Hippocampal formation (tissue), 2 donors: ENCODE measurements around the gene THBS1.

Source experiments
- DNase-seq, 2 donors: peaks; one replicate each; lab custom pipeline; 2025; lab: John Stamatoyannopoulos, UW

Gene THBS1

DNA sequence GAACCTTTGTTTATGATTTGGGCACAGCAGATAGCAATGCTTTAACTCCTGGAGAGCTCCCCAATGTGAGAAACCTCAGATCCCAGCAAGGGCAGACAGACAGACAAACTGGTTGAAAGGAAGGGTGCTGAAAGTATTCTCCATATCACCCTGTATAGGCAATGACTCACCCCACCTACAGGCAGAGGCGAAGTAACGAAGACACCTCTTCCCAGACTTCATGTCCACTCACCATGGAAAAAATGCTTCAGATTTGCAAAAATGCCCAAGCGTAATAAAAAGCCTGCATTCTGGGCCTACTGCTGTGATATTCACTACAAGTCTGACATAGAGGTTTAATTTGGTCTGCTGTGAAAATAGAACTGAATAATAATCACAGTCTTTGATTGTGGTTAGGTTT is 50.5 kb downstream of the THBS1 start:
- no peak for DNase-seq

DNA sequence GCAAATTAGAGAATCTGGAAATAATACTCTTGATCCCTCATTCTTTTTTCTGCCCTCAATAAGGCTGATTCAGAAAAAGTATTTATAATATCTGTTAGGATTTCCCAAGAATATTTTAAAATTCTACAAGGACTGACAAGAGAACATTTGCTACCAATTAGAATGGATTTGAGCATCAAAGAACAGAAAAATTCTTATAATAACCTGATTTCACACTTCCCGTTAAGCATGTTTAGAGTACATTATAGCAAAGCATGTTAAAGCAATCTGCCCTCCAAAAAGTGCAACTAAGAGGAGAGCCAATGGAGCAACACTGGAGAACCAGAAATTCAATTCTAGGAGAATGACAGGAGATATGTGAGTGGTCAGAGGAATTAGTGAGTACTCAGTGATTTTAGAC is 57.2 kb downstream of the THBS1 start:
- DNase-seq: no peak

DNA sequence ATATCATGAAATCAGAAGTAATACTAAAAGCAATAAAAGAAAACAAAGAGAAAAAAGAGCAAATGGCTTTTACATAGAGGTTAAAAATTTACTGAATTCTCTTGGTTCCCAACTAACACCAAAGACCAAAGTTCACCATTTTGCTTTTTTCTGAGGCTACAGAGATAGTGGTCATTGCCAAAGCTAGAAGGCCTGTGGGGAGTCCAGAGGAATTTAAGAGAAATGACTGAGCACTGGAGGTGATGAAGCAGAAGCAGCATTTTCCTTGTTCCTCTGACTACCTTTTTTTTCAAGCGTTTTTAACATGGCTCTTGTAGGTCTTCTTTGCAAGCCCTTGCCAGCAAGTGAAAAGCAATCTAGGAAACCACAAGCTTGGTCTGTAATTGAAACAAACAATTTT is 58.2 kb downstream of the THBS1 start:
- DNase-seq: no peak

DNA sequence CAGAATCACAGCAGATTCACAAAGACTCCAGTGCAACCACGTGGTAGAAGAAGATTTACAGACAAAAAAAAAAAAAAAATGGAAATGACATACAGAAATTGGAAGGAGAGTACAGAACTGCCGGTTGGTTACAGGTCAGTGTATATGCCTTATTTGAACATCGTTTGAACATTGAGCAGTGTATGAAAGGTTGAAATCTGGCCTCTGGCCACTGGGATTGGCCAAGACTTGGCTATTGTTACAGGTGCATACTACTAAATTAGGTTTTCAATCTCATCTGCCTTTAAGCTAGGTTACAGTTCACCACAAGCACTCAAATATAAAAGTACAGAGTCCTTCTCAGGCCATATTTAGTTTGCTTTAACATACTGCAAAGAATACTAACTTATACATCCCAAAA is 59.8 kb downstream of the THBS1 start:
- no peak for DNase-seq

DNA sequence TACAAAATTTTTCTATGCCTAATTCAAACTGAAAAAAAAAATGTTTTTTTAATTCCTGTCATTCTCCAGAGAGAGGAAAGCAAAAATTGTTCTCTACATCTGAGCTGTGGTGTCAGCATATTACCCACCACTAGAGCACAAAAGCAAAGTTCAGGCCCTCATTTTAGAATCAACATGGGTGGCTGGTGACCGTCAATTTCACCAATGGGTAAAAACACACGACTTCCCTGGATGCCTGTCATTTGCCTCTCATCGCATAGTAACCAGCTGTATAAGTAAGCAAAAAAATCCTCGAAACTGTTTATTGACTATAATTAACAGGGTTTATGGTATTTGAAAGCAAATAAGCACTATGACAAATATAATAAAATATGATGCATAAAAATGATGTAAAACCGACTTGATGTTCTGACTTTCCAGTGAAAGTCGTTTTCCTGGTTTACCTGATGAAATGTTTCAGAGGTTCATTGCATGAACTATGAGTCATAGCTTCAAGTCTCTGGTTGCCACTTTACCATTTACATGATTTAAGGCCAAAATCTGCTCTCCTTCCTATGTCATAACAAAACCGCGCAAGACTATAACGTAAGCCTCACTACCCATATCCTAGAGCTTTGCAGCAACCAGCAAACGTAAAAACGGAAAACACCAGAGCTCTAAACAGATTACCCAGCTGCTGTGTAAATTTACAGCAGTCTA is 60.5 kb downstream of the THBS1 start:
- no peak for DNase-seq

DNA sequence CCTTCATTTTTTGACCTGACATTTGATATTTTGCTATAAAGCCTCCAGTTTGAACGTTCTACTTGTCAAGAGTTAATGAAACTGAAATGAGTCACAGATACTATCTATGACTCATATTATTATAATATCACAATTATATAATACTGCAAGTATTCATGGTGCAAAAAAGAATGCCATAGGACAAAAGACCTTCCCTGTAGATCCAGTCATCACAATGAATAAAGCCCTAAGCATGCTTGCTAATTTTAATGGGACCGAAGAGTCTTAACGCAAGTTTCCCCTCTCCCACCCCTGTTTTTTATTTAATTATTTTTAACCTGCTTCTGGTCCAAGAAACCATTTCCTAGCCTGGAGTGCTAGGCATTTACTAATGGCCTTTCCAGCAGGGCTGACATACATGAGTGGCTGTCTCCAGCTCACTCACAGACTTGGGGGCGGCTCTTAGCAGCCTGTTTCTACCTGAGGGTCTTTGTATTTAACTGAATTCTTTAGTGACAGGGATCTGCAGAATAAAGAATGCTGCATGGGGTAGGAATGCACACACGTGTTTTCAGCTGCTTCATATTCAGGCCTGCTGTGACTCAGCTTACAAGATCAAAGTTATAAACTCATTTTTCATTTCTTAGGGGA is 61.2 kb downstream of the THBS1 start:
- DNase-seq: no peak

DNA sequence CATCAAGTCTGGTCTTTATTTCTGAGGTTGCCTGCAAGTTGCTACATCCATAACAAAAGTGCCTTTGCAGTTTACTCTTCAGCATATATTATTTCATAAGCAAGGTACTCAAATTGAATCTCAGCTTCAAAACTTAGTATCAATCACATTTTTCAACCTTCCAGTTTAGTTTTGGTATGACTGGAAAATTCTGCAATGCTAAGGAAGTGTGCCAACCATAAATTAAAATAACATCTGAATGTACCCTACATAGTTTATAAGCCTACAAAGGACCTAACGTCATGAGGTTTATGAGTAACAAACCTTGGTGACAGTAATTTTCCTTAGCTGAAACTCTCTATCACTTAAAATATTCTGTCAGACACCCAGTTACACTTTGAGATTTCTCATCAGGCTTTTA is 62.8 kb downstream of the THBS1 start:
- no peak for DNase-seq

DNA sequence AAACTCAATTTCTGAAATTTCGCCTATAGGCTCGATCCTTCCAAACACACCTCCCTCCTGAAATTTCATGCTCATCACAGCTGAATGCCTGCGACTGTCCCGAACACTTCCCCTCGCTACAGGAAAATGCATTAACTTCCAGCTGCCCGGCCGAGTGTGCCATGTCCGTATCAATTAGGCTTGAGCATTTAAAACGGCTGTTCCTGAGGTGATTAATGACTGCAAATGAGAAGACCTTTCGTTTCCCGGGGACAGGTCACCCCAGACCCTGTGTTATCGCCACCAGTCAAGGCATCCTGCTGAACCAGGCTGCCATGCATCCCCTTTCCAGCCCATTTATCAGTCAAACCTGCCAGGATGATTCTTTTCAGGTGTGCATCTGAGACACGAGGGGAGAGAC is 63.3 kb downstream of the THBS1 start:
- no peak for DNase-seq

DNA sequence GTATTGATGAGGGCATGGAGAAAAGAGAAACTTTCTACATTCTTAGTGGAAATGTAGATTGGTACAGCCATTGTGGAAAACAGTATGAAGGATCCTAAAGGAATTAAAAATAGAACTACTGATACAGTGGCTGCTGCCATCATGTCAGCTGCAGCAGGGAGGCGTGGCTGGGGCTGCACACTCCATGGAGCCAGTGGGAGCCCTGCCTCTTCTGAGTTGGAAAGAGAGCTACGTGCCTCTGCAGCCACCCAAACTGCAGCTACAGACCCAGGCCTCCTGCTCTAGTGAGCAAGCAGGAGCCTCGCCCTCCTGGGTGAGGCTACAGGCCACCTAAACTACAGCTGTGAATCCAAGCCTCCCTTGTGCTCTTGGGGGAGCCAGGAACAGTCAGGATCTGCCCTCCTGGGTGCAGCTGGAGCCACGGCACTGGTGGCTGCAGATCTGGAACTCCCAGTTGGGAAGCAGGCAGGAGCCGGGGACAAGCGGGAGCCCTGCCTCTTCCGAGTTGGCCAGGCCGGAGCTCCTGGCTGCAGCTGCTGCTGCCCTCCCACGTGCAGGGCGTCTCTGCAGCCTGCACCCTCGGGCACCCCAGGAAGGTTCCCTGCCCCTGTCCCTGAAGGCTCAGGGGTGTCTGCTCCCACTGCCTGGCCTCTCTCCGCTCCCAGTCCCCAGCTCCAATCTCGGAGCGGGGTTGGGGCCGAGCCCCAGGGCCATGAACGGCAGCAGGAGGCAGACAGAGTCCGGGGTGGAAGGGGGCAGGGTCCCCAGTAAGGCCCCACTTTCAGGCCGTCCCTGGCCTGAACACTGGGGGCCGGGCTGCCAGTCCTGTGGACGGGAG is 64.5 kb downstream of the THBS1 start:
- DNase-seq: no peak

DNA sequence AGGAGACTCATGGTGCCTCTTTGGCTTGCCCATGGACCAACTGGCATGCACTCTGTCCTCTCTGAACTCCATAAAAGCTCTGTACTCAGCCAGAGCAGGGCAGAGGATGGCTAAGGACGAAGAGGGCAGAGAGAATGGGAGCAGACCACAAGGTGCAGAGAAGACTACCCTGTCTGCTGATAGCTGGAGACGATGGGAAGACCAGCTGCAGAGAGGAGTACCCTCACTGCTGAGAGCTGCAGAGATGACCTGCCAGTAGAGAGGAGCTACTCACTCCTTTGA is 65.0 kb downstream of the THBS1 start:
- no peak for DNase-seq

DNA sequence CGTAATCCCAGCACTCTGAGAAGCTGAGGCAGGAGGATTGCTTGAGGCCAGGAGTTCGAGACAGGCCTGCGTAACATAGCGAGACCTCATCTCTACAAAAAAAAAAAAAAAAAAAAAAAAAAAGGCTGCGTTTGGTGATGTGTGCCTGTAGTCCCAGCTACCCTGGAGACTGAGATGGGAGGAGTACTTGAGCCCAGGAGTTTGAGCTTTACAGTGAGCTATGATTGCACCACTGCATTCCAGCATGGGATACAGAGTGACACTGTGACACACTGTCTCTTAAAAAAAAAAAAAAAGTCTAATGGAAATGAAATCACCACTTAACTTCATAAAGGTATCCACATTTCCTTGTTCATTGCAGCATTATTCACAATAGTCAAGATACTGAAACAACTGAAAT is 65.5 kb downstream of the THBS1 start:
- no peak for DNase-seq
